ENCODE results near the gene AQR.

- TF ChIP-seq POLR2A (IDR thresholded peaks at IDR 0.05; ENCODE audit: low read depth, low read length) (no peak), POLR2AphosphoS5 (IDR thresholded peaks at IDR 0.05; ENCODE audit: low read depth, low read length) (no peak)
Measured at GRCh38 chr15:34987609-34988026, 18.1 kb upstream of the AQR start.
